Erythroblast (primary cell): ENCODE results near the gene SPATA1.

Experiments used
- GATA1 ChIP-seq: IDR thresholded peaks from 2 replicates; pipeline ENCODE4 v1.6.1; 2011; ENCODE audit warnings: low read depth, mild to moderate bottlenecking, control low read depth, low read length, moderate library complexity
- POLR2A ChIP-seq: IDR thresholded peaks from 2 replicates; pipeline ENCODE4 v1.6.1; 2011; ENCODE audit warnings: mild to moderate bottlenecking, low read length

- TF ChIP-seq POLR2A (no peak), GATA1 (no peak)
Observed at GRCh38 chr1:84584126-84584525, 77.9 kb downstream of the SPATA1 start.
